TTC549 (cell line): ENCODE results near the gene SH3RF3.

ENCODE experiments used
- FAIRE-seq: peaks from 2 replicates; lab custom pipeline; 2012; peaks lifted over from hg19 to GRCh38; lab: Jason Lieb, UNC

The SH3RF3 gene

GRCh38 chr2:109456776-109457175 is 327.8 kb downstream of the SH3RF3 start:
- FAIRE-seq, result no peak

GRCh38 chr2:109457366-109457765 is 328.4 kb downstream of the SH3RF3 start:
- no peak for FAIRE-seq

GRCh38 chr2:109457794-109458193 is 328.8 kb downstream of the SH3RF3 start:
- no peak for FAIRE-seq

GRCh38 chr2:109458512-109458911 is 329.5 kb downstream of the SH3RF3 start:
- no peak for FAIRE-seq

- no peak for FAIRE-seq
These were observed 330.5 kb downstream of the SH3RF3 start for GRCh38 chr2:109459485-109459884.

GRCh38 chr2:109460553-109461324 is 331.7 kb downstream of the SH3RF3 start:
- no peak for FAIRE-seq

- FAIRE-seq, result no peak
These were observed 334.2 kb downstream of the SH3RF3 start for GRCh38 chr2:109463236-109463635.

- no peak for FAIRE-seq
These were observed 334.9 kb downstream of the SH3RF3 start for GRCh38 chr2:109463891-109464290.

- no peak for FAIRE-seq
These were observed 337.9 kb downstream of the SH3RF3 start for GRCh38 chr2:109466674-109467575.

GRCh38 chr2:109467701-109468100 is 338.7 kb downstream of the SH3RF3 start:
- no peak for FAIRE-seq

GRCh38 chr2:109468893-109469292 is 339.9 kb downstream of the SH3RF3 start:
- no peak for FAIRE-seq

- no peak for FAIRE-seq
These were observed 342.7 kb downstream of the SH3RF3 start for GRCh38 chr2:109471658-109472057.

GRCh38 chr2:109472331-109472959 is 343.4 kb downstream of the SH3RF3 start:
- FAIRE-seq, result no peak

- FAIRE-seq, result no peak
These were observed 344.0 kb downstream of the SH3RF3 start for GRCh38 chr2:109472974-109473373.

GRCh38 chr2:109473616-109474318 is 344.8 kb downstream of the SH3RF3 start:
- FAIRE-seq, result no peak

GRCh38 chr2:109474319-109474825 is 345.4 kb downstream of the SH3RF3 start:
- FAIRE-seq, result no peak

- no peak for FAIRE-seq
These were observed 346.7 kb downstream of the SH3RF3 start for GRCh38 chr2:109475531-109476210.

- no peak for FAIRE-seq
These were observed 347.8 kb downstream of the SH3RF3 start for GRCh38 chr2:109476641-109477441.

GRCh38 chr2:109478906-109479493 is 350.0 kb downstream of the SH3RF3 start:
- FAIRE-seq, result no peak

- FAIRE-seq, result no peak
These were observed 350.8 kb downstream of the SH3RF3 start for GRCh38 chr2:109479804-109480203.
